GM19240 (cell line): ENCODE data around the gene DEAF1.
"Not testable (repeated sequence)": the region's sequence is repeated elsewhere in the genome, so short reads cannot be mapped to it uniquely, and the experiment has no call there.

Experiments used
- DNase-seq: peaks from one replicate; pipeline ENCODE4 v3.0.0; 2011; ENCODE audit warnings: low spot score; ENCODE audit not compliant: insufficient read length

The DEAF1 gene, protein sequence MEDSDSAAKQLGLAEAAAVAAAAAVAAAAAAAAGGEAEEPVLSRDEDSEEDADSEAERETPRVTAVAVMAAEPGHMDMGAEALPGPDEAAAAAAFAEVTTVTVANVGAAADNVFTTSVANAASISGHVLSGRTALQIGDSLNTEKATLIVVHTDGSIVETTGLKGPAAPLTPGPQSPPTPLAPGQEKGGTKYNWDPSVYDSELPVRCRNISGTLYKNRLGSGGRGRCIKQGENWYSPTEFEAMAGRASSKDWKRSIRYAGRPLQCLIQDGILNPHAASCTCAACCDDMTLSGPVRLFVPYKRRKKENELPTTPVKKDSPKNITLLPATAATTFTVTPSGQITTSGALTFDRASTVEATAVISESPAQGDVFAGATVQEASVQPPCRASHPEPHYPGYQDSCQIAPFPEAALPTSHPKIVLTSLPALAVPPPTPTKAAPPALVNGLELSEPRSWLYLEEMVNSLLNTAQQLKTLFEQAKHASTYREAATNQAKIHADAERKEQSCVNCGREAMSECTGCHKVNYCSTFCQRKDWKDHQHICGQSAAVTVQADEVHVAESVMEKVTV

DNA sequence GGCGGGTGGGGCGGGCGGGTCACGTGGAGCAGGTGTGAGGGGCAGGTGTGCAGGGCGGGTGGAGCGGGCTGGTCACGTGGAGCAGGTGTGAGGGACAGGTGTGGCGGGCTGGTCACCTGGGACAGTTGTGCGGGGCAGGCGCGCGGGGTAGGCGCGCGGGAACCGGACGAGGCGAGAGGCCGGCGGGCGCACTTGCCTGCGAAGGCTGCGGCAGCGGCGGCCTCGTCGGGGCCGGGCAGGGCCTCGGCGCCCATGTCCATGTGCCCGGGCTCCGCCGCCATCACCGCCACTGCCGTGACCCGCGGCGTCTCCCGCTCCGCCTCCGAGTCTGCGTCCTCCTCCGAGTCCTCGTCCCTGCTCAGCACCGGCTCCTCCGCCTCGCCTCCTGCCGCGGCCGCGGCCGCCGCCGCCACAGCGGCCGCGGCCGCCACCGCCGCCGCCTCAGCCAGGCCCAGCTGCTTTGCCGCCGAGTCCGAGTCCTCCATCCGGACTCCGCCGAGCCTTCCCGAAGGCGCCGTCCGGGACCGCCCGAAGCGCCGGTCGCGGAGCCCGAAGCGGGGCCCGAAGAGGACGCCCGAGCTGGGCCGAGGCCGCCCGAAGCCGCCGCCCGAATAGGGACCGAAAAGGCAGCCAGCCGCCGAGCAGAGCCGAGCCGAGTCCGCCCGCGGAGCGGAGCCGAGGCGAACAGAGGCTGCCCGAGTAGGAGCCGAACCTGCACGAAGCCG is at the start of gene DEAF1:
Gene DEAF1 (minus strand): TSS at position 660 of the 725 bp plus-strand sequence. CDS start 175 bp downstream, at position 485.
- DNase-seq, result peak; percentile 57

DNA sequence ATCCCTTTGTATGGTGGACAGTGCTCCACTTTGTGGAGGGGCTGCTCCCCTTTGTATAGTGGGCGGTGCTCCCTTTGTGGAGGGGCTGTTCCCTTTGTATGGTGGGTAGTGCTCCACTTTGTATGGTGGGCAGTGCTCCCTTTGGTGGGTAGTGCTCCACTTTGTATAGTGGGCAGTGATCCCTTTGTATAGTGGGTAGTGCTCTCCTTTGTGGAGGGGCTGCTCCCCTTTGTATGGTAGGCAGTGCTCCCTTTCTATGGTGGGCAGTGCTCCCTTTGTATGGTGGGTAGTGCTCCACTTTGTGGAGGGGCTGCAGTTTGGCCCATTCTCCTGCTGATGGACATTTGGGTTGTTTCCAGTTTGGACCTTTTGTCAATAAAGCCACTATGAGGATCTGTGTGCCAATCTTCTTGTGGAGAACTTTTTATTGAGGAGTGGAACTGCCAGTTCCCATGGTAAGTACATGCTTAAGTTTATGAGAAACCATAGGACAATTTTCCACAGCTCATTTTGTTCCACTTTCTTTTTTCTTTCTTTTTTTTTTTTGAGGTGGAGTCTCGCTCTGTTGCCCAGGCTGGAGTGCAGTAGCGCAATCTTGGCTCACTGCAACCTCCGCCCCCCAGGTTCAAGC is 47.7 kb upstream of the DEAF1 start:
- no peak for DNase-seq

DNA sequence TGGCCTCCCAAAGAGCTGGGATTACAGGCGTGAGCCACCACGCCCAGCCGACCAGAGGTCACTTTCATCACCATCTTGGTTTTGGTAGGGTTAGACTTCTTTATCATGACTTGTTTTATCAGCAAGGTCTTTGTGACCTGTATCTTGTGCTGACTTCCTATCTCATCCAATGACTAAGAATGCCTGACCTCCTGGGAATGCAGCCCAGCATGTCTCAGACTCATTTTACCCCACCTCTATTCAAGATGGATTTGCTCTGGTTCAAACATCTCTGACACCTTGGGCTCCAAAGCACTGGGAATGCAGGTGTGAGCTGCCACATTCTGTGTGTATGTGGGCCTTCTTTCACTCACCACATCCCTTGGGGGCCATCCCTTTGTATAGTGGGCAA is 47.1 kb upstream of the DEAF1 start:
- no peak for DNase-seq

DNA sequence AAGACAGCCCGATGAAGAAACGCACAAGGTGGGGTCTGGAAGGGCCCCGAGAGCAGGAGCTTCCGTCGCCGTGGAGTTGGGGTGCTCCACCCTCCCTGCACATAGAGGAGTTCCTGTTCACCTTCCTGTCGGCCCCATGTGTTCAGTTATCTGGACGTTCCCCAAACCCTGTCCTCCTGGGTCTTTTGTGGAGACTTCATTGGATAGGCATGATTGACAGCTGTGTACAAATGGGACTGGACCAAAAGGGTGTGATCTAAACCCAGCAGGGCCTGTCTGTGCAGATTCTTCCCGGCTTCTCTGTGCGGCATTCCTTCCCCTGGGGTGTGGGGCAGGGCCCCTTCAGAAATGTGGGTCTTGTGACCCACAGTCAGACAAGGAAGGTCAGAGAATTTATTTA is 42.9 kb upstream of the DEAF1 start:
- not testable (repeated sequence) for DNase-seq

DNA sequence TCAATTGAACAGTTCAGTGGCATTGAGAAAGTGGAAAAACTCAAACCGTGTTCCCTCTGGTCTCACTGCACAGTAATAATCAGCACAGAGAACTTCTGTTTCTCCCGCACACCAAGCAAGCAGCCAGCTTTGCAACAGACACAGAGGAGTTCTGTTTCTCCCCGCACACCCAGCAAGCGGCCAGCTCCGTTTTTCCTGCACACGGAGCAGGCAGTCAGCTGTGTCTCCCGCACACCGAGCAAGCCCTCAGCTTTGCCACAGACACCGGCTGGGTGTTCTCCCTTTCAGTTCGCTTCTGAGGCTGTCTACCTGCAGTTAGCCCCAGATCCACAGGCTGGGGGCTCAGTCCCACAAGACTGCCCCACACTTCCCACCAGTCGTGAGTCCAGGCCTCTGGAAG is 42.3 kb upstream of the DEAF1 start:
- DNase-seq, result no peak

DNA sequence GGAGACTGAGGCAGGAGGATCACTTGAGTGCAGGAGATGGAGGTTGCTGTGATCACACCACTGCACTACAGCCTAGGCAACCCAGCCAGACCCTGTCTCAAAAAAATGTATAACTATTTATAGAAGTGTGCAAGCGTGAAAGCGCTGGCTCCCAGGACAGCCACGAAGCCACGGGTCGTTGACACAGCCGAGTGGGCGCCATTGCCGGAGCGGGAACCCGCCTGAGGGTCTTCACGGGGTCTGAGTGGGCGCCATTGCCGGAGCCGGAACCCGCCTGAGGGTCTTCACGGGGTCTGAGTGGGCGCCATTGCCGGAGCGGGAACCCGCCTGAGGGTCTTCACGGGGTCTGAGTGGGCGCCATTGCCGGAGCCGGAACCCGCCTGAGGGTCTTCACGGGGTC is 39.5 kb upstream of the DEAF1 start:
- not testable (repeated sequence) for DNase-seq

DNA sequence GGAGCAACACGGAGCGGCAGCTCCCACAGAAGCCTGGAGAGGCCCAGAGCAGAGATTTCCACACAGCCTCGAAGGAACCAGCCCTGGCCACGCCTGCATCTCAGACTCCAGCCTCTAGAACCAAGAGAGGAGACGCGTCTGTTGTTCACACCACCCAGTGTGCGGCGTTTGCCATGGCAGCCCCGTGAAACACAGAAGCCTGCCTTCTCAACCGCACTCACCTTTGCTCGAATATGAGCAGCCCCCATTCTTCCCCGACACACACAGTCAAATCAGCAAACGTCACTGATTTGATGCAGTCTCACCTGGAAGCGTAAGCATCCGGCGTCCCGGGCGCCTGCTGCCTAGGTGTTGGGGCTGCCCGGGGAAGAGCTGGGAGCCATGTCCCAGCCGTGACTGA is 38.0 kb upstream of the DEAF1 start:
- no peak for DNase-seq

DNA sequence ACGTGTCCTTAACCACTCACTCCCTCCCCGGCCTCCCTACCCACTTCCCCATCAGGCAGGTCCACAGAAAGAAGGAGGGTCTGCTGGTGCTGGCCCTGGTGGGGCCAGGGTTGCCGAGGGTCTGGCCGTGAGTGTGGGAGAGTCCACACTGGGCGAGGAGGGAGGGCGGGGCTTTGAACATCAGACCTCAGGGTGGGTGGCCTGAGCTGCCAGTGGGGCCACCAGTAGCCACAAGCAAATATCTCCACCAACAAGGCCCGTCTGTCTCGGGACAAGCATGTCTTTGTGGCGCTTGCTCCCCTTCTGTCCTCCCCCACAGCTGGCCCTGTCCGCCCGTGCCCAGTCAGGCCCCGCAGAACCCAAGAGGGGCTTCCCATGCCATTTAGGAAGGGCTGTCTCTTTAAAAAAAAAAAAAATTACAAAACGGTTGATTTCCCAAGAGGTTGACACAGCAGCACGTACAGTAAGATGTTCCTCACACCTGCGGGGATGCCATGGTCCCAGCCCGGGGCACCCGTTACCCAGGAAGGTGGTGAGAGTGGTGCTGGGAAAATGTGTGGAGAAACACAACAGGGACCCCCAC is 34.6 kb upstream of the DEAF1 start:
- no peak for DNase-seq

DNA sequence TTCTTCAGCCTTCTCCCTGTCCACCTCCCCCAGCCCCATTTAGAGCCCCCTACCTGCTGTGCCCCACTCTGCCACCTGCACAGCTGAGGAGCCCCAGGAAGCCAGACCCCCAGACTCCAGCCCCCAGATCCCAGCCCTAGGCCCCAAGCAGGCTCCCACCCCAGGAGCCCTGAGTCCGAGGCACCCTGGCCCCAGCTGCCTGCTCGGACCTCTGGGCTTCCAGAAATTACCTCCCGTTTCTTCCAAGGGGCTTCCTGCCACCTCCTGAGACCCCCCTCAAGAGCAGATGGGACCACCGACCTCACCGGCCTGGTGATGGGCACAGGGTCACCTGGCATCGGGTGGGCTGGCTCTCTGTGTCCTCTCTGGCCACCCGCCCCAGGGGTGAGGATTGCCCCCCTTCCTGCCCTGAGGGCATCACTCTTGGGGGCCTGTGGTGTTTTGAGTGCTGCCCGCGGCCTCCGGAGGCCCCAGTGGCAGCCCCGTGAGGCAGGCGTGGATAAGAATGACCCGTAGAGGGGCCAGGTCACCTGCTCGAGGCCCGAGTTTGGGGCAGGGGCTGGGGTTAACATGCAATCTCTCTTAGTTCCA is 34.0 kb upstream of the DEAF1 start:
- DNase-seq, result no peak

DNA sequence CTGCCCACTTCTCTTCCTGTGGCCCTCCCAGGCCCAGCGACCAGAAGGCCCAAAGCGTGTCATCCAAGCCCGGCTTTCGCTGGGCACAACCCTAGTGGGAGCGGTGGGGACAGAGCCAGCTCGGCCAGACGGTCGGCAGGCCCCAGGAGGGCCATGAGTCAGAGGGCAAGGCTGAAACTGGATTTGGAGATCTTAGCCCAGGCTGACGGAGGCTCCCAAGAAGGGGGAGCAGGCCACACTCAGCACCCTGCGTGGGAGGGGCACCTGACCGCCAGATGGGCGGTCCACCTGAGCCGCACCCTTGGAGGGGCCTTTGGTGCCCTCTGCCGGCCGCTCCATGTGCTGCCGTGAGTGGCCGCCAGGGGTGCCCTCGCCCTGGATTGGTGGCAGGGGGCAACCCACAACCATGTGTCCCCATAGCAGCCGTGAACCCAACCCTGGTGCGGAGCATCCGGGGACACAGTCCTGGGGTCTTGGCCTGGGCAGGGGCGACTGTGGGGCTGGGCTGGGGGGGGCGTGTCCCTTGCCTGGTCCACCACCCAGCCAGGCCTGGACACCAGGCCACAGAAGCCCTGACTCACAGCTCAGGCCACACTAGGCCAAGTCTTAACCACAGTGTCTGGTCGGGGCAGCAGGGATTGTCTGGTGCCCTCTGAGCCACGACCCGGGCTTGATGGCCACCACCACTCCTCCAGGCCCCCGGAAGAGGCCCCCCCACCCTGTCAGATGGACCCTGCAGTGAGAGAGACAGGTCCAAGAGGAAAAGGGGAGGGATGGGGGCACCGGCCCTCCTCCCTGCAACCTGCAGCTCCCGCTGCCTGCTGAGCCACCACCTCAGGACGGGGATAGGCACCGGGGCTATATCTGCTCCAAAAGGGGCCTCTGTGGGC is 33.1 kb upstream of the DEAF1 start:
- DNase-seq, result peak; percentile 89

DNA sequence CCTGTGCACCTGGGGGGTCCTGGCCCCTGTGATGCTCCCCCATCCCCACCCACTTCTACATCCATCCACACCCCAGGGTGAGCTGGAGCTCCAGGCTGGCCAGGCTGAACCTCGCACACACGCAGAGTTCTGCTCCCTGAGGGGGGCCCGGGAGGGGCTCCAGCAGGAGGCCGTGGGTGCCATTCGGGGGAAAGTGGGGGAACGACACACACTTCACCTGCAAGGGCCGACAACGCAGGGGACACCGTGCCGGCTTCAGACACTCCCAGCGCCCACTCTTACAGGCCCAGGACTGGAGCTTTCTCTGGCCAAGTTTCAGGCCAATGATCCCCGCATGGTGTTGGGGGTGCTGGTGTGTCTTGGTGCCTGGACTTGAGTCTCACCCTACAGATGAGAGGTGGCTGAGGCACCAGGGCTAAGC is 32.3 kb upstream of the DEAF1 start:
- no peak for DNase-seq

DNA sequence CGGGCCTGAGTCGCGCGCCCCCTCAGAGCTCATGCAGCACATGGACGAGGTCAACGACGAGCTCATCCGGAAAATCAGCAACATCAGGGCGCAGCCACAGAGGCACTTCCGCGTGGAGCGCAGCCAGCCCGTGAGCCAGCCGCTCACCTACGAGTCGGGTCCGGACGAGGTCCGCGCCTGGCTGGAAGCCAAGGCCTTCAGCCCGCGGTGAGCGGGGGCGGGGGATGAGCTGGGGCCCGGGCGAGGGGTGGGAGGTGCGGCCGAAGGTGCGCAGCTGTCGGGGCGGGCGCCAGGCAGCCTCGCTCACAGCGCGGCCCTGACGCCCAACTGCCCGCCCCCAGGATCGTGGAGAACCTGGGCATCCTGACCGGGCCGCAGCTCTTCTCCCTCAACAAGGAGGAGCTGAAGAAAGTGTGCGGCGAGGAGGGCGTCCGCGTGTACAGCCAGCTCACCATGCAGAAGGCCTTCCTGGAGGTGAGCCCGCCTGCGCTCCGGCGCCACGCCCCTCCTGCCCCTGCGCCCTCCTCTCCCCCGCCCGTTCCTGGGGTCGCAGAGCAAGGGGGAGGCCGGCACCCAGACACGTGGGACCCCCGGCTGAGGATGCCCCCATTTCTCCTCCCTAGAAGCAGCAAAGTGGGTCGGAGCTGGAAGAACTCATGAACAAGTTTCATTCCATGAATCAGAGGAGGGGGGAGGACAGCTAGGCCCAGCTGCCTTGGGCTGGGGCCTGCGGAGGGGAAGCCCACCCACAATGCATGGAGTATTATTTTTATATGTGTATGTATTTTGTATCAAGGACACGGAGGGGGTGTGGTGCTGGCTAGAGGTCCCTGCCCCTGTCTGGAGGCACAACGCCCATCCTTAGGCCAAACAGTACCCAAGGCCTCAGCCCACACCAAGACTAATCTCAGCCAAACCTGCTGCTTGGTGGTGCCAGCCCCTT is 31.5 kb upstream of the DEAF1 start:
- DNase-seq, result no peak

DNA sequence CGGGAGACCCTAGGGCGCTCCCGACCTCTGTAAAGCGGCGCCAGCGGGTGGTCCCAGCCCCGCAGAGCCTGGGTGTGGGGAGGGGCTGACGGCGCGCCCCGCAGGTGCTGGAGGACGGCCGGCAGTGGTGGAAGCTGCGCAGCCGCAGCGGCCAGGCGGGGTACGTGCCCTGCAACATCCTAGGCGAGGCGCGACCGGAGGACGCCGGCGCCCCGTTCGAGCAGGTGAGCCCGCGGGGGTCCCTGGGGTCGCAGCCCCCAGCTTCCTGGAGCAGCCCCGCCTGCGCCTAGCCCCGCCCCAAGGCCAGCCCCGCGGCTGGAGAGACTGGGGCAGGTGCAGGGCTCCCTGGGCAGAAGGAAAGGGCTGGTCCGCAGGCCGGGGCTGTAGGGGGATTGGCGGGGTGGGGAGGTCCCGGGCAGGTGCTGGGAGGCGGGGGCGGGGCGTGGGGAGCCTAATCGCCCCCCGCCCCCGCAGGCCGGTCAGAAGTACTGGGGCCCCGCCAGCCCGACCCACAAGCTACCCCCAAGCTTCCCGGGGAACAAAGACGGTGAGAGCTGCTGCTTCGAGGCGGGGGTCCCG is 30.7 kb upstream of the DEAF1 start:
- DNase-seq, result no peak

DNA sequence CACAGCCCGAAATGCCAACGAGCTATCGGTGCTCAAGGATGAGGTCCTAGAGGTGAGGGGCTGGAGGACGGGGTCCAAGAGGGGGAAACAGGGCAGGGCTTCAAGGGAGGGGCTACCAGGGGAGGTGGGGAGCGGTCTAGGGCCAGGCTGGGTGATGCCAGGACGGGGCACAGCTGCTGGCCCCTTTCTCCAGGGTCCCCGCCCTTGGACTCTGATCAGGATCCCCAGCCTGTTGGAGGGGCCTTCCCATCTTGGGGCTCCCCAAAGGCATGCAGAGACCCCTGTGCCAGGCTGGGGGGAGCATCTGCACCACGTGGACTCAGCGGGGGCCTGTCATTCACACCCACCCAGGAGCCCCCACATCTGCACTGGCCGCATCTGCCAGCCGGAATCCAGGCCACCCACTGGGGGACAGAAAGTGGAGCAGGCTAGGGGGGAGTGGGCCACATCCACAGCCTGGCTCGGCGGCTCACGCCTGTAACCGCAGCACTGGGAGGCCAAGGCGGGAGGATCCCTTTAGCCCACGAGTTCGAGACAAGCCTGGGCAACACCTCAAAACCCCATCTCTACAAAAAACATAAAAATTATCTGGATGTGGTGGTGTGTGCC is 29.9 kb upstream of the DEAF1 start:
- DNase-seq, result no peak

DNA sequence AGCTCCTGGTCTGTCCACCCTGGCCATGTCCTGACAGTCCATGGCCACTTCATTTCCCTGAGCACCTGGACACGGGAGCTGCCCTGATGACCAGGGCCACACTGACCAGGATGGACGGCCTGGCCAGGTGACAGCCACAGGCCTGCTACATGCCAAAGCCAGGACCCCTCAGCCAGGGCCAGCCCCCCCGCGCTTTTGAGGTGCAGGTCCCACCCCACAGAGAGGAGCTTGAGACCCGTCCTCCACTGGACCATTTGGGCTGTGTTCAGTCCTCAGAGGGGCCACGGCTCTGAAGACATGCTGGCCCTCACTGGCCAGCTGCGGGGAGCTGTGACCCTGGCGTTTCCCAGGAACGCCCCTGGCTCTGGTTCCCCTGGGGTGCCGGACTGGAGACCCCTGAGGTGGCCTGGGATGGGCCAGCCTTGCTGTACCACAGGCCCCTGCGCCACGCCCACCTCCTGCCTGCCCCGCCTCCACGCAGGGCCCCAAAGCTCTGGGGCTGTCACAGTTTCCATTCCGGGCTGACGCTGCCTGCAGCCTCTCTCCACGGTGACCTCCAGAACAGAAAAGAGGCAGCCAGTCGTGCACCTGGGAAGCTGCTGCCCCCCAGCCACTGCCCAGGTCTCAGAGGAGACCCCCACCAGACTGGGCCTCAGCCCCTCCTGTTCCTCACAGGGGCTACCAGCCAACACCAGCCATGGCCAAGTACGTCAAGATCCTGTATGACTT is 29.2 kb upstream of the DEAF1 start:
- no peak for DNase-seq

DNA sequence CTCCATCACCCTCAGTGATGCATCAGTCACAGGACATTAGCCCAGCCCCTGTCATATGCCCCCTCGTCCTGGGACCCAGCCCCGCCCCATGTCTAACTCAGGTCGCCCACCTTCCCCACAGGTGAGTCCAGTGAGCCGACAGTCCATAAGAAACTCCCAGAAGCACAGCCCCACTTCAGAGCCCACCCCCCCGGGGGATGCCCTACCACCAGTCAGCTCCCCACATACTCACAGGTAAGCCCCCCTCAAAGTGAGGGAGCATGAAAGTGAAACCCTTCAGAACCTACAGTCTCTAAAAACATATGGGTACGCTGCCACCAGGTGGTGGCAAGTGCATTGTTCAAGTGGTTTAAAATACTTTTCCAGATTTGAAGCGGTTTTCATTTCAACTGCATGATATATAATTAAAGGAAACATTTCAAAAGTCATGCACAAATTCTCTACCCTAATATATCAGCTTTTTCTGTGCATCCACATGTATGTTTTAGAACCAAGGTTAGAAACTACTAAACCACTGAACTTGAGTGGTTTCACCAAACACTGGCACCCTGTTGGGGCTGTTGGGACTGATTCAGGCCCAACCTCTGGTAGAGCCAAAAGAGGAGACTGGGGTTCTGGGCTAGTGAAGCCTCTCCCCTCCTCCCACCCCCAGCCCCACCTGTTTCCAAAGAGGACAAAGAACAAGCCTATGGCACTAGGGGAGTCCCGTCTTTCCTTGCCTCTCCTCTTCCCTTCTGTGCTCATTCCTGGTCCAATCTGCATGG is 28.3 kb upstream of the DEAF1 start:
- DNase-seq, result no peak

DNA sequence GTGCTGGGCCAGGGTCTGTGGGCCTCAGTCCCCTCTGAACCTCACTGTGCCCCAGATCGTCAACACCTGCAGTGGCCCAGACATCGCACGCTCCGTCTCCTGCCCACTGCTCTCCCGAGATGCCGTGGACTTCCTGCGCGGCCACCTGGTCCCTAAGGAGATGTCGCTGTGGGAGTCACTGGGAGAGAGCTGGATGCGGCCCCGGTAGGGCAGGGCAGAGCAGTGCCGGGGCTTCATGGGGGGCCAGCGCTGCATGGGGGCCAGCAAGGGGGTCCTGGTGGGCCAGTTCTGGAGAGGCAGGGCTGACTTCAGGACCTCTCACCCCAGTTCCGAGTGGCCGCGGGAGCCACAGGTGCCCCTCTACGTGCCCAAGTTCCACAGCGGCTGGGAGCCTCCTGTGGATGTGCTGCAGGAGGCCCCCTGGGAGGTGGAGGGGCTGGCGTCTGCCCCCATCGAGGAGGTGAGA is 27.4 kb upstream of the DEAF1 start:
- DNase-seq, result no peak
